ENCODE data around the gene SORCS1. TPM values are rescaled to one million over a fixed set of nuclear protein-coding genes. Genes with fewer than 3 reads are reported as not detected.

Gene SORCS1
- total and polyA plus RNA-seq, 2 donors (not counting 1 experiment from before 2014, with no cell fraction given), result not detected

DNA sequence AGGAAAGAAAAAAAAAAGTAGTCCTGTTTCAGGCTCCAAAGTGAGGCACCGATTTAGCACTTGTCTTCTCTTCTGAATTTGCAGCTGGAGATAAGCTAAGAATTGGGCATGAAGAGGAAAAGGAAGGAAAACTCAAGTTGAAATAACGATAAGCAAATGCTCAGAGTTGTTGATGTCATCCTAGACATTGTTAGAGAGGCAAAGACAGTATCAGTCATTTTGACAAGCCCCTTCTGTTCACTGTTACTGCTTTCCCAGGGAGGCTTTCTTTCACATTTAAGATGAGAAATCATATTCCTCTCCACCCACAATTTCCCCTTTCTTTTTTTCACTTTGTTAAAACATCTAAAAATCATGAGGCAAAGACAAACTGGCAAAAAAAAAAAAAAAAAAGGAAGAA is 41.8 kb downstream of the SORCS1 start:
- Histone ChIP-seq H3K36me3 (replicated peaks in 1 of 2; ENCODE audit: control extremely low read depth in 1 of 2, control insufficient read depth in 1 of 2, extremely low read depth in 1 of 2, insufficient read depth in 2 of 2, low read length in 1 of 2) (no peaks in the 10 kb centered on the region), H4K20me1 (ENCODE audit: control insufficient read depth, insufficient read depth, low read length, poor library complexity, severe bottlenecking) (no peaks in the 10 kb centered on the region), H2AFZ (ENCODE audit: insufficient read depth, low read depth, low read length, poor library complexity, severe bottlenecking) (no peak overlapping the region), H3K9me3 (ENCODE audit: control extremely low read depth in 1 of 3, control insufficient read depth in 2 of 3, insufficient read depth in 1 of 3, low read length in 2 of 3) (no peaks in the 10 kb centered on the region), H3K9ac (ENCODE audit: low read length) (no peak overlapping the region), H3K27me3 (replicated peaks in 1 of 4; ENCODE audit: control extremely low read depth in 1 of 4, control insufficient read depth in 3 of 4, insufficient read depth in 4 of 4, low read length in 3 of 4) (no peaks in the 10 kb centered on the region), H3K79me2 (ENCODE audit: control insufficient read depth, insufficient read depth, low read length) (no peaks in the 10 kb centered on the region), H3K4me1 (ENCODE audit: control insufficient read depth in 2 of 2, insufficient read depth in 2 of 2, low read length in 2 of 2) (no peaks in the 10 kb centered on the region), H3K27ac (ENCODE audit: low read length in 2 of 2) (no peak overlapping the region), H3K4me3 (ENCODE audit: control extremely low read depth in 1 of 5, extremely low read depth in 1 of 5, insufficient read depth in 1 of 5, low read depth in 2 of 5, low read length in 4 of 5) (no peak overlapping the region), H3K4me2 (replicated peaks; ENCODE audit: low read depth, low read length, poor library complexity, severe bottlenecking) (no peak overlapping the region)
- intact Hi-C loops (cut with micrococcal nuclease), result no loop called here
- no peak overlapping the region for H3K27ac Mint-ChIP-seq
- H3K27me3 Mint-ChIP-seq, result no peaks in the 10 kb centered on the region
- TF ChIP-seq, protein P1, sequence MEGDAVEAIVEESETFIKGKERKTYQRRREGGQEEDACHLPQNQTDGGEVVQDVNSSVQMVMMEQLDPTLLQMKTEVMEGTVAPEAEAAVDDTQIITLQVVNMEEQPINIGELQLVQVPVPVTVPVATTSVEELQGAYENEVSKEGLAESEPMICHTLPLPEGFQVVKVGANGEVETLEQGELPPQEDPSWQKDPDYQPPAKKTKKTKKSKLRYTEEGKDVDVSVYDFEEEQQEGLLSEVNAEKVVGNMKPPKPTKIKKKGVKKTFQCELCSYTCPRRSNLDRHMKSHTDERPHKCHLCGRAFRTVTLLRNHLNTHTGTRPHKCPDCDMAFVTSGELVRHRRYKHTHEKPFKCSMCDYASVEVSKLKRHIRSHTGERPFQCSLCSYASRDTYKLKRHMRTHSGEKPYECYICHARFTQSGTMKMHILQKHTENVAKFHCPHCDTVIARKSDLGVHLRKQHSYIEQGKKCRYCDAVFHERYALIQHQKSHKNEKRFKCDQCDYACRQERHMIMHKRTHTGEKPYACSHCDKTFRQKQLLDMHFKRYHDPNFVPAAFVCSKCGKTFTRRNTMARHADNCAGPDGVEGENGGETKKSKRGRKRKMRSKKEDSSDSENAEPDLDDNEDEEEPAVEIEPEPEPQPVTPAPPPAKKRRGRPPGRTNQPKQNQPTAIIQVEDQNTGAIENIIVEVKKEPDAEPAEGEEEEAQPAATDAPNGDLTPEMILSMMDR (IDR thresholded peaks at IDR 0.05), result no peak
- TF ChIP-seq EZH2 (IDR thresholded peaks at IDR 0.05; ENCODE audit: borderline replicate concordance, insufficient read depth, low read depth, low read length, poor library complexity, severe bottlenecking), result no peak
- POLR2A ChIA-PET, result no interaction called here
- no peaks in the 10 kb centered on the region for H3K4me1 Mint-ChIP-seq
- CTCF ChIA-PET, result no interaction called here
- no peak for ATAC-seq (ENCODE audit: low read depth)
- WGBS (ENCODE audit: insufficient coverage), result 11% methylated on average over 1 of the region's 2 CpGs
- no peaks in the 10 kb centered on the region for H3K9me3 Mint-ChIP-seq (ENCODE audit: insufficient read depth)
- no peak overlapping the region for H3K4me3 Mint-ChIP-seq
- no peak for DNase-seq

DNA sequence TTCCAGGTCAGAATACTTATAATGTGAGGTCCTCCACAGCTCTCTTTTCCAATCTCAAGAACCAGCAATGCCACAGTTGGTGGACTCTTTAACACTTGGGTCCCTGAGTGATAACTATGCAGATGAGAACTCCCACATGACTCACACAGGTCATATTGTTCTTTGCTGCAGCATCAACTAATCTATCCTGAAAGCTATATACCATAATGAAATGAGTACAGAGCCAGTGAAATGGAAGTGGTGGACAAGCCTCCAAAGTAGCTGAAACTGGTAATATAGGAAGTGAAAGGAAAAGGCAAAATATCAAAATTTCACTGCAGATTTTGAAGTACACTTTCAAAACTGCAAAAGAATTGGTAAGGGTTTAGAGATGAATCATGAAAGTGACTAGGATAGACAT is 45.6 kb downstream of the SORCS1 start:
- no peaks in the 10 kb centered on the region for H3K4me1 Mint-ChIP-seq
- no peak overlapping the region for H3K4me3 Mint-ChIP-seq
- H3K27me3 Mint-ChIP-seq, result no peaks in the 10 kb centered on the region
- POLR2A ChIA-PET, result no interaction called here
- no peaks in the 10 kb centered on the region for H3K4me1 ChIP-seq (ENCODE audit: control insufficient read depth in 2 of 2, insufficient read depth in 2 of 2, low read length in 2 of 2)
- H2AFZ ChIP-seq (ENCODE audit: insufficient read depth, low read depth, low read length, poor library complexity, severe bottlenecking), result no peak overlapping the region
- H3K4me2 ChIP-seq (replicated peaks; ENCODE audit: low read depth, low read length, poor library complexity, severe bottlenecking), result no peak overlapping the region
- no peak overlapping the region for H3K9ac ChIP-seq (ENCODE audit: low read length)
- intact Hi-C loops (cut with micrococcal nuclease), result no loop called here
- no peak overlapping the region for H3K27ac Mint-ChIP-seq
- ATAC-seq (ENCODE audit: low read depth) (no peak), DNase-seq (no peak)
- no peaks in the 10 kb centered on the region for H3K9me3 ChIP-seq (ENCODE audit: control extremely low read depth in 1 of 3, control insufficient read depth in 2 of 3, insufficient read depth in 1 of 3, low read length in 2 of 3)
- no peaks in the 10 kb centered on the region for H3K36me3 ChIP-seq (replicated peaks in 1 of 2; ENCODE audit: control extremely low read depth in 1 of 2, control insufficient read depth in 1 of 2, extremely low read depth in 1 of 2, insufficient read depth in 2 of 2, low read length in 1 of 2)
- no peak overlapping the region for H3K4me3 ChIP-seq (ENCODE audit: control extremely low read depth in 1 of 5, extremely low read depth in 1 of 5, insufficient read depth in 1 of 5, low read depth in 2 of 5, low read length in 4 of 5)
- TF ChIP-seq, protein P1 (IDR thresholded peaks at IDR 0.05), result no peak
- TF ChIP-seq EZH2 (IDR thresholded peaks at IDR 0.05; ENCODE audit: borderline replicate concordance, insufficient read depth, low read depth, low read length, poor library complexity, severe bottlenecking), result no peak
- peaks cover 2% of the 10 kb centered on the region for H3K9me3 Mint-ChIP-seq (ENCODE audit: insufficient read depth)
- H3K27ac ChIP-seq (ENCODE audit: low read length in 2 of 2), result no peak overlapping the region
- CTCF ChIA-PET, result no interaction called here
- no peaks in the 10 kb centered on the region for H4K20me1 ChIP-seq (ENCODE audit: control insufficient read depth, insufficient read depth, low read length, poor library complexity, severe bottlenecking)
- no peaks in the 10 kb centered on the region for H3K27me3 ChIP-seq (replicated peaks in 1 of 4; ENCODE audit: control extremely low read depth in 1 of 4, control insufficient read depth in 3 of 4, insufficient read depth in 4 of 4, low read length in 3 of 4)
- no peaks in the 10 kb centered on the region for H3K79me2 ChIP-seq (ENCODE audit: control insufficient read depth, insufficient read depth, low read length)
